Activated T-helper 2 cell treated with anti-CD3 and anti-CD28 coated beads, Interferon-gamma antibody, Interleukin-2, Interleukin-4, amounts not matched to agents 10 μg/mL and 5 μg/mL and 100 μg/mL, durations not matched to agents 14 hours and 24 hours and 36 hours (primary cell): ENCODE data around the gene AK5. TPM values are rescaled to one million over a fixed set of nuclear protein-coding genes. Genes with fewer than 3 reads are reported as not detected.
"Not testable (repeated sequence)": the region's sequence is repeated elsewhere in the genome, so short reads cannot be mapped to it uniquely, and the experiment has no call there.

Source experiments
- DNase-seq: peaks from one replicate; pipeline ENCODE4 v3.0.0; 2021; ENCODE audit warnings: low spot score
- H3K27ac Mint-ChIP-seq: one replicate; pipeline ENCODE4 v1.8.0; 2021; ENCODE audit warnings: mixed read lengths
- H3K27me3 Mint-ChIP-seq: one replicate; pipeline ENCODE4 v1.8.0; 2021; ENCODE audit warnings: low read depth, mixed read lengths
- H3K36me3 Mint-ChIP-seq: one replicate; pipeline ENCODE4 v1.8.0; 2021; ENCODE audit warnings: low read depth, mixed read lengths
- H3K4me1 Mint-ChIP-seq: one replicate; pipeline ENCODE4 v1.8.0; 2021; ENCODE audit warnings: low read depth, mixed read lengths
- H3K4me3 Mint-ChIP-seq: one replicate; pipeline ENCODE4 v1.8.0; 2021; ENCODE audit warnings: low read depth, mild to moderate bottlenecking, moderate library complexity, mixed read lengths
- H3K9me3 Mint-ChIP-seq: one replicate; pipeline ENCODE4 v1.8.0; 2021; ENCODE audit warnings: mixed read lengths
- intact Hi-C: fragments of 100-400 bp; cut with micrococcal nuclease; formaldehyde crosslinking; loops from one replicate; pipeline ENCODE4 v1.15.1; 2023
- total RNA-seq: library from RNA; stranded (reverse); gene quantifications from 2 replicates; pipeline ENCODE4 v1.2.3, GENCODE V29; 2022

AK5 gene
- total RNA-seq, 1 donor from 2014 or later = not detected

- no peaks in the 10 kb centered on the region for H3K4me1 Mint-ChIP-seq
- intact Hi-C loops = no loop called here
- no peak overlapping the region for H3K27ac Mint-ChIP-seq
- no peaks in the 10 kb centered on the region for H3K9me3 Mint-ChIP-seq
- H3K4me3 Mint-ChIP-seq = no peak overlapping the region
- H3K27me3 Mint-ChIP-seq = no peaks in the 10 kb centered on the region
- H3K36me3 Mint-ChIP-seq = no peaks in the 10 kb centered on the region
- DNase-seq = no peak
Observed at GRCh38 chr1:77398152-77398551, 116.3 kb downstream of the AK5 start.

GRCh38 chr1:77399250-77400086 lies 117.6 kb downstream of the AK5 start:
- intact Hi-C loops = no loop called here
- H3K4me3 Mint-ChIP-seq = no peak overlapping the region
- no peaks in the 10 kb centered on the region for H3K36me3 Mint-ChIP-seq

GRCh38 chr1:77400781-77401180 lies 119.0 kb downstream of the AK5 start:
- no peak overlapping the region for H3K27ac Mint-ChIP-seq
- H3K4me1 Mint-ChIP-seq = no peaks in the 10 kb centered on the region
- no peaks in the 10 kb centered on the region for H3K36me3 Mint-ChIP-seq
- H3K9me3 Mint-ChIP-seq = no peaks in the 10 kb centered on the region
- H3K4me3 Mint-ChIP-seq = no peak overlapping the region
- H3K27me3 Mint-ChIP-seq = no peaks in the 10 kb centered on the region
- intact Hi-C loops = no loop called here
- DNase-seq = no peak

More at GRCh38 chr1:77399250-77400086, 117.6 kb downstream of the AK5 start:
- Mint-ChIP-seq H3K27me3 (no peaks in the 10 kb centered on the region), H3K27ac (no peak overlapping the region), H3K9me3 (no peaks in the 10 kb centered on the region), H3K4me1 (no peaks in the 10 kb centered on the region)
- DNase-seq = no peak

GRCh38 chr1:77401384-77401783 lies 119.6 kb downstream of the AK5 start:
- no peaks in the 10 kb centered on the region for H3K4me1 Mint-ChIP-seq
- H3K9me3 Mint-ChIP-seq = no peaks in the 10 kb centered on the region
- no peak for DNase-seq
- H3K27me3 Mint-ChIP-seq = no peaks in the 10 kb centered on the region
- H3K27ac Mint-ChIP-seq = no peak overlapping the region
- no peaks in the 10 kb centered on the region for H3K36me3 Mint-ChIP-seq
- H3K4me3 Mint-ChIP-seq = no peak overlapping the region
- intact Hi-C loops = no loop called here

- Mint-ChIP-seq H3K27ac (no peak overlapping the region), H3K27me3 (no peaks in the 10 kb centered on the region), H3K36me3 (no peaks in the 10 kb centered on the region), H3K4me3 (no peak overlapping the region), H3K9me3 (peaks cover 5% of the 10 kb centered on the region), H3K4me1 (no peaks in the 10 kb centered on the region)
- intact Hi-C loops = no loop called here
- DNase-seq = no peak
Observed at GRCh38 chr1:77405186-77405585, 123.4 kb downstream of the AK5 start.

GRCh38 chr1:77406661-77407060 lies 124.8 kb downstream of the AK5 start:
- no peak overlapping the region for H3K4me3 Mint-ChIP-seq
- intact Hi-C loops = no loop called here
- DNase-seq = no peak

GRCh38 chr1:77407738-77408375 lies 126.0 kb downstream of the AK5 start:
- intact Hi-C loops = no loop called here
- no peaks in the 10 kb centered on the region for H3K4me1 Mint-ChIP-seq
- H3K27ac Mint-ChIP-seq = no peak overlapping the region
- no peak for DNase-seq
- no peaks in the 10 kb centered on the region for H3K36me3 Mint-ChIP-seq
- peaks cover 5% of the 10 kb centered on the region for H3K9me3 Mint-ChIP-seq
- H3K4me3 Mint-ChIP-seq = no peak overlapping the region
- no peaks in the 10 kb centered on the region for H3K27me3 Mint-ChIP-seq

More at GRCh38 chr1:77406661-77407060, 124.8 kb downstream of the AK5 start:
- Mint-ChIP-seq H3K27me3 (no peaks in the 10 kb centered on the region), H3K9me3 (peaks cover 5% of the 10 kb centered on the region), H3K4me1 (no peaks in the 10 kb centered on the region), H3K36me3 (no peaks in the 10 kb centered on the region), H3K27ac (no peak overlapping the region)

GRCh38 chr1:77408933-77409332 lies 127.1 kb downstream of the AK5 start:
- H3K27me3 Mint-ChIP-seq, DNase-seq, H3K4me3 Mint-ChIP-seq, H3K4me1 Mint-ChIP-seq, H3K9me3 Mint-ChIP-seq, H3K36me3 Mint-ChIP-seq, intact Hi-C loops, H3K27ac Mint-ChIP-seq: not testable (repeated sequence)

GRCh38 chr1:77412069-77412819 lies 130.4 kb downstream of the AK5 start:
- H3K36me3 Mint-ChIP-seq = no peaks in the 10 kb centered on the region
- H3K27ac Mint-ChIP-seq = no peak overlapping the region

GRCh38 chr1:77412820-77413530 lies 131.2 kb downstream of the AK5 start:
- intact Hi-C loops = no loop called here
- no peaks in the 10 kb centered on the region for H3K36me3 Mint-ChIP-seq
- H3K4me3 Mint-ChIP-seq = no peak overlapping the region
- H3K27ac Mint-ChIP-seq = no peak overlapping the region
- DNase-seq = no peak
- H3K4me1 Mint-ChIP-seq = peaks cover 8% of the 10 kb centered on the region
- H3K9me3 Mint-ChIP-seq = peaks cover 5% of the 10 kb centered on the region
- H3K27me3 Mint-ChIP-seq = no peaks in the 10 kb centered on the region

More at GRCh38 chr1:77412069-77412819, 130.4 kb downstream of the AK5 start:
- H3K9me3 Mint-ChIP-seq = peaks cover 5% of the 10 kb centered on the region
- no peak for DNase-seq
- intact Hi-C loops = no loop called here
- no peak overlapping the region for H3K4me3 Mint-ChIP-seq
- H3K27me3 Mint-ChIP-seq = no peaks in the 10 kb centered on the region
- H3K4me1 Mint-ChIP-seq = peaks cover 8% of the 10 kb centered on the region

- Mint-ChIP-seq H3K9me3 (peaks cover 5% of the 10 kb centered on the region), H3K4me1 (peaks cover 8% of the 10 kb centered on the region), H3K27ac (no peak overlapping the region), H3K36me3 (no peaks in the 10 kb centered on the region), H3K4me3 (no peak overlapping the region), H3K27me3 (no peaks in the 10 kb centered on the region)
- no peak for DNase-seq
- intact Hi-C loops = no loop called here
Observed at GRCh38 chr1:77413541-77414335, 131.9 kb downstream of the AK5 start.

- no peak overlapping the region for H3K27ac Mint-ChIP-seq
Observed at GRCh38 chr1:77415579-77415978, 133.8 kb downstream of the AK5 start.

More at GRCh38 chr1:77415579-77415978, 133.8 kb downstream of the AK5 start:
- DNase-seq = no peak
- Mint-ChIP-seq H3K4me3 (no peak overlapping the region), H3K27me3 (peaks cover 2% of the 10 kb centered on the region), H3K9me3 (no peaks in the 10 kb centered on the region), H3K4me1 (peaks cover 17% of the 10 kb centered on the region), H3K36me3 (no peaks in the 10 kb centered on the region)
- intact Hi-C loops = no loop called here
